HG03439 (cell line): ENCODE measurements around the gene PIP5KL1.

Source experiments
- ATAC-seq: cut with Tn5 transposase; IDR thresholded peaks from one replicate; pipeline ENCODE4 v1.9.1; 2021; ENCODE audit warnings: mild to moderate bottlenecking, moderate library complexity; ENCODE audit not compliant: unreplicated experiment

PIP5KL1 gene

GRCh38 chr9:127875306-127875966, 55.1 kb downstream of the PIP5KL1 start:
- no peak for ATAC-seq

- no peak for ATAC-seq
Observed at GRCh38 chr9:127874301-127875221, 56.0 kb downstream of the PIP5KL1 start.

DNA sequence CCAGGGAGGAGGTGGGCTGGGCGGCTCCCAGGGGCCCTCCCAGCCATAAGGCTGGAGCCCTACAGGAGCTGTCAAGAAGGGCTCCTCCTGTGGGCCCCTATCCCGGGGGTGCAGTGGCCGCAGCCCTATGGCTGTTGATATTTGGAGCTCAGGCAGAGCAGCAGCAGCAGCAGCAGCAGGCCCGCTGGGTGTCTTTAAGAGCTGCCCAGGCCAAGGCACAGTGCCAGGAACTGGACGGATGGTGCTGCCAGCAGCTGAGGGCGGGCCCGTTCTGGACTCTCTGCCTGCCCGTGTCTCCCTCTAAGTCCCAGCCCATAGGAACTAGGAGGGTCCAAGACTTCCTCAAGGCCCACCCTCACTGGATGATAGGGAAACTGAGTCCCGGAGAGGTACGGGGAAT, 56.7 kb downstream of the PIP5KL1 start:
- no peak for ATAC-seq

- no peak for ATAC-seq
Observed at GRCh38 chr9:127873223-127873691, 57.3 kb downstream of the PIP5KL1 start.

DNA sequence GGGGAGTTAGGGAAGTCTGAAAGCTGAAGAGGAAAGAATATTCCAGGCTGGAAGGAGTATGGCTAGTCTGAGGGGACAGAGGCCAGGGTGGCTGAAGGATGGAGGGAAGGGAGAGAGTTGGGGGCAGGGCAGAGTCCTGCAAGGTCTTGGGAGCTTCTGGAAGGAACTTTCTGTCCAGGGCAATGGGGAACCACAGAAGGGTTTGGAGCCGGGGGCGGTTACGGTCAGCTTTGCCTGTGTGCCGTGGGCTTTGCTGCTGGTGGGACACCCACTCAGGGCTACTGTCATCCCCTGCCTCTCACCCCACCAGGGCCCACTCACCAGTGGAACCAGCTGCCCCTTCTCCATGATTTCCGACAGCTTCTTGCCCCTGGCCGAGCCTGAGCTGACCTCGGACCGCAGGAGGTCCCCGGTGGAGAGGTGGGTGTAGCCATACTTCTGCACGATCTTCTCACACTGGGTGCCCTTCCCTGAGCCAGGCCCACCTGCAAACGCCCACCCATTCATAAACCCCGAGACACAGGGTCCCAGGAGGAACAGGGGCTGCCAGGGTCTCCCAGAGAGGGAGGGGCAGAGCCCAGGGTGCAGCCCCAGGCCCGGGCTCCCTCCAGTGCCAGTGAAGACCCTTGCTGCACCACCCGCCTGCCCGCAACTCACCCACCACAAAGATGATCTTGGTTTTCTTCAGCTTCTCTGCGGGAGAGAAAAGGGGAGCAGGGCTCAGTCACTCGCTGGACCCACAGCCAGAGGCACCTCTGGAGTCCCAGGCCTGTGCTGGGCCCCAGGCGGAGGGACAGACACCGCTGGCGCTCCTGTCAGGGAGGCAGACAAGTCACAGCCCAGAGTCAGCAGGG, 58.0 kb downstream of the PIP5KL1 start:
- ATAC-seq = no peak

DNA sequence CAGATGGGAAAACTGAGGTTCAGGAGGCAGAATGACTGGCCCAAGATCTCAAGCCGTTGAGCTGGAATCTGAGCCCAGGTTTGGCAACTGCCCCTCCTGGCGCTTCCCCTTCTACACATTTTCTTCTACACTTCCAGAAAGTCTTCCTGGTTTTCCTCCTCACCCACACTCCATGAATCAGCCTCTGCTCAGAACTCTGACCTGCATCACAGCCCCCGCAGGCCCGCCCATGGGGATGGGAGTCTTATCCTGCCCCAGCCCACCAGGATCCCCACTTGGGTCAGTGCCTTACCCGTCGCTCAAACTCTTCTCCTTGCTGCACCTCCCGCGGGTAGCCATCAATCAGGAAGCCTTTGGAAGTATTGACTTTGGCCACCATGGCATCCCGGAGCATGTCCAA, 59.0 kb downstream of the PIP5KL1 start:
- no peak for ATAC-seq

DNA sequence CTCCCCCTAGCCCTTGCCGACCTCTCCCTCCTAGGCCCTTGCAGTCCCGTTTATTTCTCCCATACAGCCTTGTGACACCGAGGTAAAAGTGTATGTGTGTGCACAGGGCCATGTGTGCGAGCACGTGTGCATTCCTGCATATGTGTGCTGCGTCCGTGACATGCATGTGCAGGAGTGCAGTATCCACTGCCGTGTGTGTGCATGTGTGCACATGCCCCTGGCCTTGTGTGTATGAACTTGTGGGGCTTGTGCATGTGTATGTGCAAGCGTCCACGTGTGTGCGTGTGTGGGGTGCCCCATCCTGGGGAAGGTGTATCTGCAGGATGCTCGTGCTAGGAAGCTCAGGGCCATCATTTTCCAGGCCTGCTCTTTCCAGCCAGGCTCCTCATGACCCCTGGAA, 59.7 kb downstream of the PIP5KL1 start:
- no peak for ATAC-seq
